Liver (tissue), 9 donors: ENCODE measurements around the gene CR1. TPM values are rescaled to one million over a fixed set of nuclear protein-coding genes. Genes with fewer than 3 reads are reported as not detected.
A peak's percentile ranks its signal among the peaks of the same experiment; 100 is the strongest.
"Not testable (repeated sequence)": the region's sequence is repeated elsewhere in the genome, so short reads cannot be mapped to it uniquely, and the experiment has no call there.

ENCODE experiments used
- DNase-seq: peaks from one replicate; pipeline ENCODE4 v3.0.0-alpha.2; 2017; ENCODE audit warnings: low spot score
- H3K27ac ChIP-seq, 2 donors: one replicate each; pipeline ENCODE4 v1.7.0; 2013; ENCODE audit warnings: inconsistent platforms in 2 of 2, low read length in 2 of 2, control low read depth in 1 of 2, low read depth in 1 of 2, mild to moderate bottlenecking in 1 of 2
- H3K27me3 ChIP-seq, 4 donors: one replicate each; pipeline versions ENCODE4 v1.6.1 to v1.7.0; 2013; ENCODE audit warnings: low read length in 3 of 4, inconsistent platforms in 1 of 4, mild to moderate bottlenecking in 1 of 4, moderate library complexity in 1 of 4; ENCODE audit not compliant: control insufficient read depth in 4 of 4, insufficient read depth in 4 of 4
- H3K36me3 ChIP-seq, 4 donors: one replicate each; pipeline versions ENCODE4 v1.6.1 to v1.7.0; 2013; ENCODE audit warnings: low read length in 3 of 4, mild to moderate bottlenecking in 3 of 4, low read depth in 1 of 4, moderate library complexity in 1 of 4; ENCODE audit not compliant: control insufficient read depth in 4 of 4, insufficient read depth in 3 of 4
- H3K4me1 ChIP-seq, 4 donors: one replicate each; pipeline versions ENCODE4 v1.6.1 to v1.7.0; 2013; ENCODE audit warnings: low read length in 3 of 4, mild to moderate bottlenecking in 3 of 4, moderate library complexity in 1 of 4; ENCODE audit not compliant: control insufficient read depth in 4 of 4, insufficient read depth in 4 of 4
- H3K4me3 ChIP-seq, 3 donors: one replicate each; pipeline versions ENCODE4 v1.6.1 to v1.7.0; 2013; ENCODE audit warnings: low read length in 3 of 3, control low read depth in 1 of 3, low read depth in 1 of 3, mild to moderate bottlenecking in 1 of 3
- H3K9ac ChIP-seq, 2 donors: one replicate each; pipeline ENCODE4 v1.7.0; 2013; ENCODE audit warnings: low read length in 2 of 2, mild to moderate bottlenecking in 2 of 2, moderate library complexity in 2 of 2, control low read depth in 1 of 2, low read depth in 1 of 2
- H3K9me3 ChIP-seq, 4 donors: one replicate each; pipeline versions ENCODE4 v1.6.1 to v1.7.0; 2013; ENCODE audit warnings: low read length in 3 of 4; ENCODE audit not compliant: control insufficient read depth in 4 of 4
- ATF3 ChIP-seq: IDR thresholded peaks from 2 replicates; pipeline ENCODE4 v1.6.1; 2016; ENCODE audit warnings: antibody characterized with exemption
- EGR1 ChIP-seq, 2 donors: IDR thresholded peaks; 2 replicates each; pipeline ENCODE4 v1.6.1; 2016 to 2018; ENCODE audit warnings: antibody characterized with exemption in 2 of 2, low read depth in 2 of 2
- FOXA1 ChIP-seq: IDR thresholded peaks from 2 replicates; pipeline ENCODE4 v1.6.1; 2016; ENCODE audit warnings: antibody characterized with exemption
- FOXA2 ChIP-seq: IDR thresholded peaks from 2 replicates; pipeline ENCODE4 v1.6.1; 2016; ENCODE audit warnings: antibody characterized with exemption
- GABPA ChIP-seq, 2 donors: IDR thresholded peaks in 1 of 2; conservative IDR thresholded peaks in 1 of 2; 2 replicates each; pipeline ENCODE4 v1.6.1; 2016; ENCODE audit warnings: antibody characterized with exemption in 2 of 2, mild to moderate bottlenecking in 1 of 2, moderate library complexity in 1 of 2
- HNF4A ChIP-seq, 2 donors: conservative IDR thresholded peaks; 2 replicates each; pipeline ENCODE4 v1.6.1; 2016; ENCODE audit warnings: antibody characterized with exemption in 2 of 2, mild to moderate bottlenecking in 2 of 2
- HNF4G ChIP-seq: IDR thresholded peaks from 2 replicates; pipeline ENCODE4 v1.6.1; 2016; ENCODE audit warnings: antibody characterized with exemption
- JUND ChIP-seq, 2 donors: IDR thresholded peaks; 2 replicates each; pipeline ENCODE4 v1.6.1; 2016; ENCODE audit warnings: antibody characterized with exemption in 2 of 2
- NR2F2 ChIP-seq: IDR thresholded peaks from 2 replicates; pipeline ENCODE4 v1.6.1; 2016; ENCODE audit warnings: antibody characterized with exemption
- RAD21 ChIP-seq, 2 donors: IDR thresholded peaks; 2 replicates each; pipeline ENCODE4 v1.6.1; 2016; ENCODE audit warnings: antibody characterized with exemption in 2 of 2, mild to moderate bottlenecking in 2 of 2
- RXRA ChIP-seq, 2 donors: IDR thresholded peaks; 2 replicates each; pipeline ENCODE4 v1.6.1; 2017 to 2018; ENCODE audit warnings: antibody characterized with exemption in 2 of 2, mild to moderate bottlenecking in 1 of 2
- TAF1 ChIP-seq: conservative IDR thresholded peaks from 2 replicates; pipeline ENCODE4 v1.6.1; 2016; ENCODE audit warnings: antibody characterized with exemption, mild to moderate bottlenecking
- YY1 ChIP-seq: IDR thresholded peaks from 2 replicates; pipeline ENCODE4 v1.6.1; 2016; ENCODE audit warnings: antibody characterized with exemption, mild to moderate bottlenecking
- ZBTB33 ChIP-seq: IDR thresholded peaks from 2 replicates; pipeline ENCODE4 v1.6.1; 2016; ENCODE audit warnings: antibody characterized with exemption
- WGBS: extraction: QIAGEN DNeasy Blood & Tissue Kit; methylation state at CpG from one replicate; pipeline ENCODE4 v1.1.7; 2013; 5-methylcytosine and 5-hydroxymethylcytosine counted together
- polyA plus RNA-seq, 2 donors: library from polyadenylated mRNA; stranded (reverse) in 1 of 2; unstranded in 1 of 2; fragments of 200-250 nt in 1 of 2; fragments of >200 nt in 1 of 2; fragmentation: Nextera tagmentation in 1 of 2; extraction: Ambion mirVana in 1 of 2; gene quantifications; one replicate each; pipeline versions ENCODE4 v1.2.1 to v1.2.3, GENCODE V29; 2013 to 2015
- total RNA-seq, 2 donors: library from RNA; depleted of rRNA; stranded (reverse); fragments of >200 nt; gene quantifications; one replicate each; pipeline ENCODE4 v1.2.3, GENCODE V29; 2014
- TF ChIP-seq, protein P1 (sequence below): IDR thresholded peaks from 2 replicates; pipeline ENCODE4 v1.6.1; 2016; ENCODE audit warnings: antibody characterized with exemption
- TF ChIP-seq, protein P2 (sequence below): IDR thresholded peaks from 2 replicates; pipeline ENCODE4 v1.6.1; 2016; ENCODE audit warnings: antibody characterized with exemption, mild to moderate bottlenecking
- TF ChIP-seq, protein P3 (sequence below): fragments of 150-350 bp; IDR thresholded peaks from 2 replicates; pipeline ENCODE4 v1.5.1; 2017; ENCODE audit warnings: improper control_type of control experiment, low read depth, low read length; ENCODE audit not compliant: missing input control
- donor health status: healthy.
- donor health status: healthy.
- donor health status: healthy.
- donor health status: healthy.
- donor health status: healthy.

The CR1 gene
- total and polyA plus RNA-seq, 4 donors: 0.78 to 16.7 (median 7.4) TPM

- not testable (repeated sequence) for H3K27ac ChIP-seq, H3K9me3 ChIP-seq, DNase-seq, H3K36me3 ChIP-seq, H3K4me3 ChIP-seq, H3K4me1 ChIP-seq, H3K27me3 ChIP-seq, H3K9ac ChIP-seq
- 93% methylated on average over 4 of the region's 4 CpGs for WGBS
These were observed 93.5 kb downstream of the CR1 start for GRCh38 chr1:207589506-207589905.

DNA sequence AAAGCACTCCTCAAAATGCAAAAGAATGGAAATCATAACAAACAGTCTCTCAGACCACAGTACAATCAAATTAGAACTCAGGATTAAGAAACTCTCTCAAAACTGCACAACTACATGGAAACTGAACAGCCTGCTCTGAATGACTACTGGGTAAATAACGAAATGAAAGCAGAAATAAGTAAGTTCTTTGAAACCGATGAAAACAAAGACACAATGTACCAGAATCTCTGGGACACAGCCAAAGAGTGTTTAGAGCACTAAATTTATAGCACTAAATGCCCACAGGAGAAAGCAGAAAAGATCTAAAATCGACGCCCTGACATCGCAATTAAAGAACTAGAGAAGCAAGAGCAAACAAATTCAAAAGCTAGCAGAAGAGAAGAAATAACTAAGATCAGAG lies 95.2 kb downstream of the CR1 start:
- not testable (repeated sequence) for H3K36me3 ChIP-seq, H3K4me1 ChIP-seq, DNase-seq, H3K27ac ChIP-seq, H3K9ac ChIP-seq, H3K4me3 ChIP-seq, H3K27me3 ChIP-seq, H3K9me3 ChIP-seq
- 81% methylated on average over 5 of the region's 5 CpGs for WGBS

DNA sequence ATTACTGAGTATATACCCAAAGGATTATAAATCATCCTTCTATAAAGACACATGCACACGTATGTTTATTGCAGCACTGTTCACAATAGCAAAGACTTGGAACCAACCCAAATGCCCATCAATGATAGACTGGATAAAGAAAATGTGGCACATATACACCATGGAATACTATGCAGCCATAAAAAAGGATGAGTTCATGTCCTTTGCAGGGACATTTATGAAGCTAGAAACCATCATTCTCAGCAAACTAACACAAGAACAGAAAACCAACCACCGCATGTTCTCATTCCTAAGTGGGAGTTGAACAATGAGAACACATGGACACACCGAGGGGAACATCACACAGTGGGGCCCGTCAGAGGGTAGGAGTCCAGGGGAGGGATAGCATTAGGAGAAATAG lies 98.1 kb downstream of the CR1 start:
- DNase-seq, H3K4me3 ChIP-seq, H3K36me3 ChIP-seq, H3K9ac ChIP-seq, H3K9me3 ChIP-seq, H3K27me3 ChIP-seq, H3K4me1 ChIP-seq, H3K27ac ChIP-seq: not testable (repeated sequence)
- WGBS: 88% methylated on average over 4 of the region's 4 CpGs

- WGBS: 45% methylated on average over 6 of the region's 6 CpGs
- H3K4me1 ChIP-seq: no peaks in the 10 kb centered on the region
- TF ChIP-seq, protein P1, sequence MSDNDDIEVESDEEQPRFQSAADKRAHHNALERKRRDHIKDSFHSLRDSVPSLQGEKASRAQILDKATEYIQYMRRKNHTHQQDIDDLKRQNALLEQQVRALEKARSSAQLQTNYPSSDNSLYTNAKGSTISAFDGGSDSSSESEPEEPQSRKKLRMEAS: no peak
- peak; percentile 66 to 77 for TF ChIP-seq JUND (IDR thresholded peaks at IDR 0.05)
- TF ChIP-seq, protein P2, sequence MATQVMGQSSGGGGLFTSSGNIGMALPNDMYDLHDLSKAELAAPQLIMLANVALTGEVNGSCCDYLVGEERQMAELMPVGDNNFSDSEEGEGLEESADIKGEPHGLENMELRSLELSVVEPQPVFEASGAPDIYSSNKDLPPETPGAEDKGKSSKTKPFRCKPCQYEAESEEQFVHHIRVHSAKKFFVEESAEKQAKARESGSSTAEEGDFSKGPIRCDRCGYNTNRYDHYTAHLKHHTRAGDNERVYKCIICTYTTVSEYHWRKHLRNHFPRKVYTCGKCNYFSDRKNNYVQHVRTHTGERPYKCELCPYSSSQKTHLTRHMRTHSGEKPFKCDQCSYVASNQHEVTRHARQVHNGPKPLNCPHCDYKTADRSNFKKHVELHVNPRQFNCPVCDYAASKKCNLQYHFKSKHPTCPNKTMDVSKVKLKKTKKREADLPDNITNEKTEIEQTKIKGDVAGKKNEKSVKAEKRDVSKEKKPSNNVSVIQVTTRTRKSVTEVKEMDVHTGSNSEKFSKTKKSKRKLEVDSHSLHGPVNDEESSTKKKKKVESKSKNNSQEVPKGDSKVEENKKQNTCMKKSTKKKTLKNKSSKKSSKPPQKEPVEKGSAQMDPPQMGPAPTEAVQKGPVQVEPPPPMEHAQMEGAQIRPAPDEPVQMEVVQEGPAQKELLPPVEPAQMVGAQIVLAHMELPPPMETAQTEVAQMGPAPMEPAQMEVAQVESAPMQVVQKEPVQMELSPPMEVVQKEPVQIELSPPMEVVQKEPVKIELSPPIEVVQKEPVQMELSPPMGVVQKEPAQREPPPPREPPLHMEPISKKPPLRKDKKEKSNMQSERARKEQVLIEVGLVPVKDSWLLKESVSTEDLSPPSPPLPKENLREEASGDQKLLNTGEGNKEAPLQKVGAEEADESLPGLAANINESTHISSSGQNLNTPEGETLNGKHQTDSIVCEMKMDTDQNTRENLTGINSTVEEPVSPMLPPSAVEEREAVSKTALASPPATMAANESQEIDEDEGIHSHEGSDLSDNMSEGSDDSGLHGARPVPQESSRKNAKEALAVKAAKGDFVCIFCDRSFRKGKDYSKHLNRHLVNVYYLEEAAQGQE: no peak
- no peak for TF ChIP-seq EGR1 (IDR thresholded peaks at IDR 0.05; ENCODE audit: low read depth in 2 of 2)
- no peak for TF ChIP-seq TAF1
- TF ChIP-seq, protein P3, sequence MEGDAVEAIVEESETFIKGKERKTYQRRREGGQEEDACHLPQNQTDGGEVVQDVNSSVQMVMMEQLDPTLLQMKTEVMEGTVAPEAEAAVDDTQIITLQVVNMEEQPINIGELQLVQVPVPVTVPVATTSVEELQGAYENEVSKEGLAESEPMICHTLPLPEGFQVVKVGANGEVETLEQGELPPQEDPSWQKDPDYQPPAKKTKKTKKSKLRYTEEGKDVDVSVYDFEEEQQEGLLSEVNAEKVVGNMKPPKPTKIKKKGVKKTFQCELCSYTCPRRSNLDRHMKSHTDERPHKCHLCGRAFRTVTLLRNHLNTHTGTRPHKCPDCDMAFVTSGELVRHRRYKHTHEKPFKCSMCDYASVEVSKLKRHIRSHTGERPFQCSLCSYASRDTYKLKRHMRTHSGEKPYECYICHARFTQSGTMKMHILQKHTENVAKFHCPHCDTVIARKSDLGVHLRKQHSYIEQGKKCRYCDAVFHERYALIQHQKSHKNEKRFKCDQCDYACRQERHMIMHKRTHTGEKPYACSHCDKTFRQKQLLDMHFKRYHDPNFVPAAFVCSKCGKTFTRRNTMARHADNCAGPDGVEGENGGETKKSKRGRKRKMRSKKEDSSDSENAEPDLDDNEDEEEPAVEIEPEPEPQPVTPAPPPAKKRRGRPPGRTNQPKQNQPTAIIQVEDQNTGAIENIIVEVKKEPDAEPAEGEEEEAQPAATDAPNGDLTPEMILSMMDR: no peak
- TF ChIP-seq ATF3: no peak
- no peak for TF ChIP-seq NR2F2
- no peak for TF ChIP-seq YY1
- TF ChIP-seq FOXA1: no peak
- no peak for TF ChIP-seq ZBTB33
- TF ChIP-seq RXRA (IDR thresholded peaks at IDR 0.05): peak; percentile 51 to 62
- peak; percentile 34 to 47 for TF ChIP-seq HNF4A (conservative IDR thresholded peaks at IDR 0.05)
- TF ChIP-seq GABPA (IDR thresholded peaks at IDR 0.05 in 1 of 2, conservative IDR thresholded peaks at IDR 0.05 in 1 of 2): no peak
- no peak for TF ChIP-seq FOXA2
- TF ChIP-seq RAD21 (IDR thresholded peaks at IDR 0.05): no peak
- TF ChIP-seq HNF4G: no peak
- no peaks in the 10 kb centered on the region for H3K36me3 ChIP-seq
- no peak for DNase-seq
- H3K27me3 ChIP-seq: no peaks in the 10 kb centered on the region
- H3K27ac ChIP-seq: no peak overlapping the region
- H3K4me3 ChIP-seq: no peak overlapping the region
- no peaks in the 10 kb centered on the region for H3K9me3 ChIP-seq
- no peak overlapping the region for H3K9ac ChIP-seq
These were observed 107.8 kb downstream of the CR1 start for GRCh38 chr1:207603777-207604176.
